OCI-LY7 (cell line): ENCODE measurements around the gene SLC18A3. TPM values are rescaled to one million over a fixed set of nuclear protein-coding genes. Genes with fewer than 3 reads are reported as not detected.

Source experiments
- BruUV-seq: library from RNA; stranded (reverse); fragments of 400-500 nt; replicated peaks from 2 replicates; lab custom pipeline; 2021; lab: Mats Ljungman, UMichigan
- CTCF ChIA-PET: fragments of 300-600 bp; sonication (Branson Sonifier 250); formaldehyde crosslinking; loops from one replicate; lab custom pipeline; 2022; ENCODE audit warnings: antibody characterized with exemption; ENCODE audit not compliant: unreplicated experiment; lab: Charles Lee
- POLR2A ChIA-PET: fragments of 300-600 bp; sonication (Branson Sonifier 250); formaldehyde crosslinking; loops from one replicate; lab custom pipeline; 2022; ENCODE audit warnings: antibody characterized with exemption; lab: Charles Lee
- DNase-seq: peaks from one replicate; pipeline ENCODE4 v3.0.0-alpha.2; 2015; ENCODE audit warnings: low spot score
- H2AFZ ChIP-seq: fragments of 200-600 bp; sonication (generic), shearing (Covaris generic); 2 replicates; pipeline ENCODE4 v1.6.1; 2014; ENCODE audit warnings: mild to moderate bottlenecking, antibody characterized with exemption, low read length, moderate library complexity
- H3K27ac ChIP-seq: fragments of 200-600 bp; sonication (generic); 2 replicates; pipeline ENCODE4 v1.5.1; 2014; ENCODE audit warnings: mixed run types, low read depth, mild to moderate bottlenecking, moderate library complexity, low read length, inconsistent platforms; ENCODE audit not compliant: poor library complexity, severe bottlenecking
- H3K36me3 ChIP-seq: fragments of 200-600 bp; sonication (generic); 2 replicates; pipeline ENCODE4 v1.6.1; 2014; ENCODE audit warnings: mild to moderate bottlenecking, antibody characterized with exemption, low read length, moderate library complexity, mixed read lengths; ENCODE audit not compliant: insufficient read depth
- H3K4me1 ChIP-seq: fragments of 200-600 bp; sonication (generic); 2 replicates; pipeline ENCODE4 v1.5.1; 2014; ENCODE audit warnings: mild to moderate bottlenecking, low read length; ENCODE audit not compliant: insufficient read depth, poor library complexity, severe bottlenecking
- H3K4me2 ChIP-seq: fragments of 200-600 bp; sonication (generic); 2 replicates; pipeline ENCODE4 v1.6.1; 2014; ENCODE audit warnings: mild to moderate bottlenecking, low read length
- H3K4me3 ChIP-seq: fragments of 200-600 bp; sonication (generic); 2 replicates; pipeline ENCODE4 v1.5.1; 2014; ENCODE audit warnings: mild to moderate bottlenecking, low read depth, low read length; ENCODE audit not compliant: poor library complexity, severe bottlenecking
- H3K79me2 ChIP-seq: fragments of 200-600 bp; sonication (generic); 2 replicates; pipeline ENCODE4 v1.6.1; 2016; ENCODE audit warnings: low read depth, mild to moderate bottlenecking, low read length, moderate library complexity, mixed read lengths; ENCODE audit not compliant: insufficient read depth
- H3K9me2 ChIP-seq: fragments of 200-600 bp; sonication (generic); 2 replicates; pipeline ENCODE4 v1.6.1; 2016; ENCODE audit warnings: mild to moderate bottlenecking, low read length, mixed read lengths; ENCODE audit not compliant: insufficient read depth
- H3K9me3 ChIP-seq: fragments of 200-600 bp; sonication (generic); 2 replicates; pipeline ENCODE4 v1.6.1; 2014; ENCODE audit warnings: mild to moderate bottlenecking, mixed run types, low read length, mixed read lengths
- H4K20me1 ChIP-seq: fragments of 200-600 bp; sonication (generic); 2 replicates; pipeline ENCODE4 v1.6.1; 2014; ENCODE audit warnings: mild to moderate bottlenecking, antibody characterized with exemption, low read length, moderate library complexity, mixed read lengths; ENCODE audit not compliant: insufficient read depth
- CTCF ChIP-seq: fragments of 200-600 bp; sonication (generic); conservative IDR thresholded peaks from 2 replicates; pipeline ENCODE4 v1.5.1; 2014; ENCODE audit warnings: mild to moderate bottlenecking, antibody characterized with exemption, low read length, moderate library complexity, mixed read lengths
- EZH2phosphoT487 ChIP-seq: fragments of 200-600 bp; sonication (generic); IDR thresholded peaks from 2 replicates; pipeline ENCODE4 v1.6.1; 2018; ENCODE audit warnings: low read depth, borderline replicate concordance, mild to moderate bottlenecking, mixed run types, antibody characterized with exemption, low read length, moderate library complexity, mixed read lengths
- intact Hi-C: fragments of 100-400 bp; cut with micrococcal nuclease; formaldehyde crosslinking; loops from one replicate; pipeline ENCODE4 v1.10.0; 2022; ENCODE audit not compliant: unreplicated experiment
- total RNA-seq, 2 experiments: library from RNA; depleted of rRNA in 1 of 2; stranded (reverse); fragments of >200 nt in 1 of 2; shearing (Covaris generic) in 1 of 2; gene quantifications; 2 replicates each; pipeline ENCODE4 v1.2.3, GENCODE V29; 2014 to 2022

The SLC18A3 gene
- total RNA-seq, 2 experiments from 2014 or later, result not detected

GRCh38 chr10:49651039-49651835 is 41.1 kb downstream of the SLC18A3 start:
- no peaks in the 10 kb centered on the region for H3K9me2 ChIP-seq
- H3K36me3 ChIP-seq, result no peaks in the 10 kb centered on the region
- no peak overlapping the region for H3K4me2 ChIP-seq
- H2AFZ ChIP-seq, result no peak overlapping the region
- DNase-seq, result no peak
- ChIA-PET POLR2A (interaction anchor here (0.5 kb wide), 1 partner anchor 68 kb away, joined by 3 read pairs; no protein-coding TSS in a partner anchor), CTCF (no interaction called here)
- H3K4me3 ChIP-seq, result no peak overlapping the region
- no peak overlapping the region for H3K27ac ChIP-seq
- no peaks in the 10 kb centered on the region for H3K9me3 ChIP-seq
- BruUV-seq, result no TSS peak
- H3K4me1 ChIP-seq, result no peaks in the 10 kb centered on the region
- no peaks in the 10 kb centered on the region for H4K20me1 ChIP-seq
- intact Hi-C loops, result no loop called here
- no peaks in the 10 kb centered on the region for H3K79me2 ChIP-seq
- no peak for TF ChIP-seq CTCF
- TF ChIP-seq EZH2phosphoT487, result no peak

- Histone ChIP-seq H3K9me2 (no peaks in the 10 kb centered on the region), H3K27ac (no peak overlapping the region), H3K4me3 (no peak overlapping the region), H3K9me3 (no peaks in the 10 kb centered on the region), H3K4me1 (no peaks in the 10 kb centered on the region), H4K20me1 (no peaks in the 10 kb centered on the region), H3K4me2 (no peak overlapping the region), H2AFZ (no peak overlapping the region), H3K79me2 (no peaks in the 10 kb centered on the region), H3K36me3 (no peaks in the 10 kb centered on the region)
- POLR2A ChIA-PET, result no interaction called here
- no peak for DNase-seq
- no TSS peak for BruUV-seq
- CTCF ChIA-PET, result no interaction called here
- intact Hi-C loops, result no loop called here
- TF ChIP-seq CTCF (no peak), EZH2phosphoT487 (no peak)
Observed at GRCh38 chr10:49651917-49652316, 41.8 kb downstream of the SLC18A3 start.
